Activated CD4-positive, alpha-beta T cell treated with anti-CD3 and anti-CD28 coated beads, Interleukin-2, amount 50 U/mL, for 24 hours (primary cell): ENCODE measurements around the gene FRMD4B.

ENCODE experiments used
- DNase-seq, 2 donors: peaks; one replicate each; pipeline ENCODE4 v3.0.0-alpha.2; 2020; ENCODE audit warnings: low read depth in 1 of 2, low spot score in 1 of 2

FRMD4B gene

GRCh38 chr3:69368129-69368741 lies 17.7 kb downstream of the FRMD4B start:
- DNase-seq = no peak

GRCh38 chr3:69367586-69367985 lies 18.3 kb downstream of the FRMD4B start:
- no peak for DNase-seq

GRCh38 chr3:69364354-69364753 lies 21.5 kb downstream of the FRMD4B start:
- no peak for DNase-seq

GRCh38 chr3:69360690-69361089 lies 25.2 kb downstream of the FRMD4B start:
- no peak for DNase-seq

GRCh38 chr3:69359916-69360315 lies 26.0 kb downstream of the FRMD4B start:
- no peak for DNase-seq

- DNase-seq = no peak
Observed at GRCh38 chr3:69359339-69359893, 26.5 kb downstream of the FRMD4B start.

- DNase-seq = no peak
Observed at GRCh38 chr3:69357196-69357595, 28.7 kb downstream of the FRMD4B start.

GRCh38 chr3:69354948-69355347 lies 30.9 kb downstream of the FRMD4B start:
- DNase-seq = no peak

GRCh38 chr3:69353503-69353902 lies 32.4 kb downstream of the FRMD4B start:
- no peak for DNase-seq

- DNase-seq = no peak
Observed at GRCh38 chr3:69353088-69353478, 32.8 kb downstream of the FRMD4B start.

- DNase-seq = no peak
Observed at GRCh38 chr3:69352305-69353087, 33.4 kb downstream of the FRMD4B start.

- no peak for DNase-seq
Observed at GRCh38 chr3:69343875-69344274, 42.0 kb downstream of the FRMD4B start.

GRCh38 chr3:69342074-69342473 lies 43.8 kb downstream of the FRMD4B start:
- no peak for DNase-seq

- no peak for DNase-seq
Observed at GRCh38 chr3:69339760-69340159, 46.1 kb downstream of the FRMD4B start.

GRCh38 chr3:69338911-69339310 lies 47.0 kb downstream of the FRMD4B start:
- DNase-seq = no peak

GRCh38 chr3:69332934-69333333 lies 53.0 kb downstream of the FRMD4B start:
- DNase-seq = no peak

- DNase-seq = no peak
Observed at GRCh38 chr3:69330891-69331400, 54.9 kb downstream of the FRMD4B start.

- no peak for DNase-seq
Observed at GRCh38 chr3:69329892-69330291, 56.0 kb downstream of the FRMD4B start.

- DNase-seq = no peak
Observed at GRCh38 chr3:69328963-69329302, 57.0 kb downstream of the FRMD4B start.

- no peak for DNase-seq
Observed at GRCh38 chr3:69328103-69328962, 57.6 kb downstream of the FRMD4B start.

- peak in 1 of 2 donors; percentile 70 for DNase-seq
Observed at GRCh38 chr3:69326855-69327300, 59.0 kb downstream of the FRMD4B start.
